GM20000 (cell line): ENCODE measurements around the gene NADSYN1.

ENCODE experiments used
- DNase-seq: peaks from one replicate; pipeline ENCODE4 v3.0.0; 2012; ENCODE audit warnings: low spot score
- TF ChIP-seq, protein P1 (sequence below): IDR thresholded peaks from 2 replicates; pipeline ENCODE4 v1.5.1; 2012; ENCODE audit warnings: mild to moderate bottlenecking, control low read depth; ENCODE audit errors: extremely low read depth, missing control alignments

The NADSYN1 gene

DNA sequence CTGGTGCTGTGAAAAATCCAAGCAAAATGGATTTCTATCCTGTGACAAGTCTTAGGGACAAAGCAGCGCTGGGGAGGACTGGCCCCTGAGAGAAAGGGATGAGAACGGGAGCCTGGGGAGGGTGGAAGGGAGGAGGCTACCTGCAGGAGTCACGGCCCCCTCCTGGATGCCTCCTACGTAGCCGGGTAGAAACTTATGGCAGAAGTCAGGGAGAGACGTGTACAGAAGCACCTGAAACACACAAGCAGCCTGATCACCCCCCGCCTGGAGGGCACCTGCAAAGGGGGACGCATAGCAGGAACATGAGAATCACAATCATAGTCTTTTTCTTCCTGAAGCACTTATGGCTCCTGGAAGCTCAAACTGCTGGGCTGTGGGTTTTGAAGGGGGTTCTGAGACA lies 10.9 kb upstream of the NADSYN1 start:
- DNase-seq, result no peak
- TF ChIP-seq, protein P1, sequence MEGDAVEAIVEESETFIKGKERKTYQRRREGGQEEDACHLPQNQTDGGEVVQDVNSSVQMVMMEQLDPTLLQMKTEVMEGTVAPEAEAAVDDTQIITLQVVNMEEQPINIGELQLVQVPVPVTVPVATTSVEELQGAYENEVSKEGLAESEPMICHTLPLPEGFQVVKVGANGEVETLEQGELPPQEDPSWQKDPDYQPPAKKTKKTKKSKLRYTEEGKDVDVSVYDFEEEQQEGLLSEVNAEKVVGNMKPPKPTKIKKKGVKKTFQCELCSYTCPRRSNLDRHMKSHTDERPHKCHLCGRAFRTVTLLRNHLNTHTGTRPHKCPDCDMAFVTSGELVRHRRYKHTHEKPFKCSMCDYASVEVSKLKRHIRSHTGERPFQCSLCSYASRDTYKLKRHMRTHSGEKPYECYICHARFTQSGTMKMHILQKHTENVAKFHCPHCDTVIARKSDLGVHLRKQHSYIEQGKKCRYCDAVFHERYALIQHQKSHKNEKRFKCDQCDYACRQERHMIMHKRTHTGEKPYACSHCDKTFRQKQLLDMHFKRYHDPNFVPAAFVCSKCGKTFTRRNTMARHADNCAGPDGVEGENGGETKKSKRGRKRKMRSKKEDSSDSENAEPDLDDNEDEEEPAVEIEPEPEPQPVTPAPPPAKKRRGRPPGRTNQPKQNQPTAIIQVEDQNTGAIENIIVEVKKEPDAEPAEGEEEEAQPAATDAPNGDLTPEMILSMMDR, result no peak

DNA sequence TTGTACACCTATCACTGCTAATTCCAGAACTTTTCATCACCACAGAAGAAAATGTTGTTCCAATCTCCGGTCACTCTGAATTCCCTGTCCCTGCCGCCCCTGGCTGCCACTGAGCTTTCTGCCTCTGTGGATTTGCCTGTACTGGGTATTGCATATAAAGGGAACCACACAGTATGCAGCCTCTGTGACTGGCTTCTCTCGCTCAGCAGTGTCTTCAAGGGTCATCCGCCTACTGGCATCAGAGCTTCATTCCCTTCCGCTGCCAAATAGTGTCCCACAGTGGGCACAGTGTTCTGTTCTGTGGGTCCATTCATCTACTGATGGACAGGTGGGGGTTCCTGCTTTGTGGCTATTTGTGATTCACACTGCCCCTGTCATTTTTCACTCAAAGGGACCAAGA lies 10.1 kb upstream of the NADSYN1 start:
- TF ChIP-seq, protein P1, result no peak
- DNase-seq, result no peak

DNA sequence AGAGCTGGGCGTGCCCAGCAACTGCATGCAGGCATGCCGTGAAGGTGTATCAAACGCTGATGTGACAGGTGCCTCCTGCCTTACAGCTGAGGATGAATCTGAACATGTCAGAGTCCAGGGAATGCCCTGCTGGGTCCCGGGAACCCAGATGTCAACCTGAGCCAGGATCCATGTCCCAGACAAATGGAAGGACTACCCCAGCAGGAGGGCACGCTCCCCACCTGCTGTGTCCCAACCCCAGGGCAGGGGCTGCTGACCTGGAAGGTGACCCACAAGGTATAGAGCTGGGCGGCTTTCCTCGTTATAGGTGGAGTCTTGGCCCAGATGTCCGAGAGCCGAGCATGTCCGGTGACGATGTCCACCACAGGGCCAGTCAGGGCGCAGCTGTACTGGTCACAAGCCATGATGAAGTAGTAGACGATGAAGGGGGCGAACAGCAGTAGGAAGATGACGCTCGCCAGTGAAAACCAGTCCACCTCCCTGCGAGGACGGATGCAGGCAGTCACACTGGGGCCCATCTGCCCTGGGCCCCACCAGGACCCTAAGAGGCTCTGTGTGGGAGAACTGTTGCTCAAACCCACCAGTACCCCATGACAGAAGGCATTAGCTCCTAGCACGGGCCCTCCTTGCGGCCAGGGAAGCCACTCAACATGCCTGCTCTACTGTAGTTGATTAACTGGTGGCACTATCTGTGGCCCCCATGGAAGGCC lies 9.1 kb upstream of the NADSYN1 start:
- TF ChIP-seq, protein P1, result no peak
- no peak for DNase-seq

DNA sequence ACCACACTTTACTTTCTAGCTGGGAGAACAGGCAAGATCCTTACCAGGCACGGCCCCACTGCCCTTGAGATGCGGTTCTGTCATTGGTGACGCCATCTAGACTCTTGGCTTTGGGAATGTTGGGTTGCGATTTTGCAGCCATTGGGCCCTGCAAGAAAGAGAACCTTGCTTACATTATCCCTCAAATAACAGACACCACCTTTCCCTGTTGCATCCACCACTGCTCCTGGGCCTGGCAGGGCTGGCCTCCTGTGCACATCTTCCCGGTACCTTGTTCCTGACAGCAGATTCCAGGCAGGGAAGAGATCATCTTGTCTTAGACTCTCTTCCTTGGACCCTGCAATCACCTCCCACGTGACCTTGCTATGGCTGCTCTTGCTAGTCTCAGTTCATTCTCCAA lies 8.2 kb upstream of the NADSYN1 start:
- DNase-seq, result no peak
- TF ChIP-seq, protein P1, result no peak

DNA sequence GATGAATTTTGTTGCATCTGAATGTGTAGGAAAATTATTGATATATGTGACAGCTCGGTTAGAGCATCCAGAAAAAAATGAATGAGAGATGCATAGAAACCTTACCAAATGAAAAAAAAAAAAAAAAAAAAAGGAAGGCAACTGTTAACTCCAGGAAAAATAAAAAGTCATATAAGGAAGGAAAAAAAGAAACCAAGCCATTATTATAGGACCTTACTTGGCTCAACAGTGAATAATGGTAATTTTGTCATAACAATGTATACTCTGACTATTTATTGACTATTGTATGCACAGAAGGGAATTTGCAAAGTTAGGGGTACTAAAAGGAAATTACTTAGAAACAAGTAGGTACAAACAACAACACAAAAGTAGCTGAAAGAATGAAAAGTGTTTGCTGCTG lies 6.9 kb upstream of the NADSYN1 start:
- no peak for DNase-seq
- TF ChIP-seq, protein P1, result no peak

DNA sequence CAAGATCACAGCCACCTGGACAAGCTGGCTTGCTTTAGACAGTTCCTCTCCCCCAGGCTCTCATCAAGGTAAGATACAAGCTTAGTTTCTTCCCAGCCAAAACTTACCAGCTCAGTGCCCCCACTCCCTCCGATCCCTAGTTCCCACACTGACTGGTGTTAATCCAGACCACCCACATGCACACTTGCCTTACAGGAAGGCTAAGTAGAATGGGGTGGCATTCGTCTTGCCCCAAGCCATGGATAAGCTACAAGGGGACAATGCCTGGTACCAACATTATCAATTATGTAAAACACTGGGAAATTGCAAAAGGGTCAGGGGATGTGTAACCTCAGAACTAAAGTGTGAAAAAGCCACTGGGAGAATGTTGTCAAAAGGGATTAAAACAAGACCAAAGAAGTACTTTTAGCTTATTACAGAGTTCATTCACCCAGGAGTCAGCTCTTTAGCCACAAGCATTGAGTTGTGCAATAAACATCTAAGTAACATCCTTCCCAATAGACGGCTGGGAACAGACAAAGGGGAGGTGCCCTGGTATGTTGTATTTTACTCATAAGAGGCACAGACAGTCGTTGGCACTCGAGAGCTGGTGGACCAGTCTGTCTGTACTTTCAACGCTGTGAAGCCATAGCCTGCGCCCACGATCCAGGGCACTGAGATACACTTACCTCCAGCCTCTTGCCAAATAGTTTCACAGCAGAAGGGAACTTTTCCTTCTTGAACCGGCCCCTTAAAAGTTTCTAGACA lies 5.9 kb upstream of the NADSYN1 start:
- no peak for DNase-seq
- TF ChIP-seq, protein P1, result no peak

DNA sequence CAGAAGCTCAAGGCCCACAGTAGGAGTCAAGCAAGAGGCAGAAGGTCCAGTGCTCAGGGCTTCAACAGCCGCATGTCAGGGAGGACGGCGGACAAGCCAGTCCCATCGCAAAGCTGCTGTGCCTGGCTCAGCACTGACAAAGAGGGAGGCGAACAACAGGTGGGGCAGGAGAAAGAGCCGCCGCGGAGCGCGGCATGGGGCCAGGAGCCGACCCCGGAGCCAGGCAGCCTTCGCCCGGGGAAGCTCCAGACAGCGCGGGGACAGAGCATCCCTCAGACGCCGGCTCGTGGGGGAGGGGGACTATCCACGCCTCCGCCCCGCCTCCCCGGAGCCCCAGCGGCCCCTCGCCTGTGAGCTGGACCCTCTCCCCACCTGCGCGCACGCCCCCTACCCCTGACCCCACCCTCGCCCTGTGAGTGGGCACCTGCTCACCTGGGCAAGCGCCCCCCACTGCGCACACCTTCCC lies 5.2 kb upstream of the NADSYN1 start:
- peak; percentile 65 for DNase-seq

More for the DNA sequence above, 5.2 kb upstream of the NADSYN1 start:
- TF ChIP-seq, protein P1, result no peak
